Measurements from ENCODE around the gene CTXN3.
"Not testable (repeated sequence)": the region's sequence is repeated elsewhere in the genome, so short reads cannot be mapped to it uniquely, and the experiment has no call there.

- not testable (repeated sequence) for TF ChIP-seq CTCF, POLR2A, POLR2AphosphoS5 (IDR thresholded peaks at IDR 0.05)
These were observed 28.1 kb downstream of the CTXN3 start for GRCh38 chr5:127676951-127677350.

Measured in prostate gland (tissue), 2 donors.